ENCODE data around the gene RTKN2. TPM values are rescaled to one million over a fixed set of nuclear protein-coding genes. Genes with fewer than 3 reads are reported as not detected.

Gene RTKN2
- total RNA-seq, 4 donors from 2014 or later: 1.3 to 5.8 (median 1.7) TPM

DNA sequence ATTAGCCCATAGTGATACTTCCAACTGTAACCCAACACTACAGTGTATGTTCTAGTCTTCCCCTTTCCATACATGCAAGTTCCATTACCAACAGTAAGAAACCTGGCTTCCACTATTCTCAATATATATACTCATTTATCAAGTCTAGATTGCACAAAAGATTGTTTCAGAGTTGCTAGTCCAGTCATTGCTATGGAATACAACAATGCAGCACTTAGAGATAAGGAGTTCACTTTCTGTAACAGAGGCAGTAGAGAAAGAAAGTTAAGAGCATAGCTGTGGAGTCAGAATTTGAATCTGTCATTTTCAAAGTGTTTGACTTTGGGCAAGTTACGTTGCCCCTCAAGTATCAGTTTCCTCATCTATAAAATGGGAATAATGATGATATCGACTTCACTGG lies 90.1 kb downstream of the RTKN2 start:
- TF ChIP-seq, protein P1, sequence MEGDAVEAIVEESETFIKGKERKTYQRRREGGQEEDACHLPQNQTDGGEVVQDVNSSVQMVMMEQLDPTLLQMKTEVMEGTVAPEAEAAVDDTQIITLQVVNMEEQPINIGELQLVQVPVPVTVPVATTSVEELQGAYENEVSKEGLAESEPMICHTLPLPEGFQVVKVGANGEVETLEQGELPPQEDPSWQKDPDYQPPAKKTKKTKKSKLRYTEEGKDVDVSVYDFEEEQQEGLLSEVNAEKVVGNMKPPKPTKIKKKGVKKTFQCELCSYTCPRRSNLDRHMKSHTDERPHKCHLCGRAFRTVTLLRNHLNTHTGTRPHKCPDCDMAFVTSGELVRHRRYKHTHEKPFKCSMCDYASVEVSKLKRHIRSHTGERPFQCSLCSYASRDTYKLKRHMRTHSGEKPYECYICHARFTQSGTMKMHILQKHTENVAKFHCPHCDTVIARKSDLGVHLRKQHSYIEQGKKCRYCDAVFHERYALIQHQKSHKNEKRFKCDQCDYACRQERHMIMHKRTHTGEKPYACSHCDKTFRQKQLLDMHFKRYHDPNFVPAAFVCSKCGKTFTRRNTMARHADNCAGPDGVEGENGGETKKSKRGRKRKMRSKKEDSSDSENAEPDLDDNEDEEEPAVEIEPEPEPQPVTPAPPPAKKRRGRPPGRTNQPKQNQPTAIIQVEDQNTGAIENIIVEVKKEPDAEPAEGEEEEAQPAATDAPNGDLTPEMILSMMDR (IDR thresholded peaks at IDR 0.05): no peak
- no peak overlapping the region for H3K27ac ChIP-seq
- H3K4me1 ChIP-seq: no peaks in the 10 kb centered on the region
- DNase-seq: no peak
- no peaks in the 10 kb centered on the region for H3K9me3 ChIP-seq
- no peaks in the 10 kb centered on the region for H3K36me3 ChIP-seq
- H3K4me3 ChIP-seq: no peak overlapping the region
- no peaks in the 10 kb centered on the region for H3K27me3 ChIP-seq

DNA sequence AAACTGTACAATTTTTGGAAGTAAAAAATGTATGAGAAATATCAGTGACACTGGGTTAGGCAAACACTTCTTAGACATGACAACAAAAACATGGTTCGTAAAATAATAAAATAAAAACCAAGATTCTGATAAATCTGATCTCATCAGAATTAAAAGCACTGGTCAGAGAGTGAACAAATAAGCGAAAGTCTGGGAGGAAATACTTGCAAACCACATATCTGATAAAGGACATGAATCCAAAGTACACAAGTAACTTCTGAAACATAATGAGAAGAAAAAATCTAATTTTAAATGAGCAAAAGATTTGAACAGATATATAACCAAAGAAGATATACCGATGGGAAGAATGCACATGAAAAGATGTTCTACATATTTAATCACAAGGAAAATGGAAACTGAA lies 91.5 kb downstream of the RTKN2 start:
- Histone ChIP-seq H3K4me3 (no peak overlapping the region), H3K27ac (no peak overlapping the region), H3K27me3 (no peaks in the 10 kb centered on the region), H3K36me3 (no peaks in the 10 kb centered on the region), H3K4me1 (no peaks in the 10 kb centered on the region), H3K9me3 (no peaks in the 10 kb centered on the region)
- TF ChIP-seq, protein P1 (IDR thresholded peaks at IDR 0.05): no peak
- TF ChIP-seq POLR2A (IDR thresholded peaks at IDR 0.05): no peak
- no peak for DNase-seq

DNA sequence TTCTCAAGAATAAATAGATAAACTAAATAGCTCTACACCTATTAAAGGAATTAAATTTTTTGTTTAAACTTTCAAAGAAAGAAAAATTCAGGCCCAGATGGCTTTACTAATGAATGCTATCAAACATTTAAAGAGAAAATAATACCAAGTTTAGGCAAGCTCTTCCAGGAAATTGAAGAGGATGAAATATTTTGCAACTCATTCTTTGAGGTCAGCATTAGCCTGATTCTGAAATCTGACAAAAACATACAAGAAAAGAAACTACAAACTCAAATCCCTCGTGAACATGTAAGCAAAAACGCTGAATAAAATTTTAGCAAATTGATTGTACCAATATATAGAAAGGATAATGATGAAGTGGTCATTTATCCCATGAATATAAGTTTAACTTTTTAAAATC lies 93.4 kb downstream of the RTKN2 start:
- H3K27me3 ChIP-seq: no peaks in the 10 kb centered on the region

DNA sequence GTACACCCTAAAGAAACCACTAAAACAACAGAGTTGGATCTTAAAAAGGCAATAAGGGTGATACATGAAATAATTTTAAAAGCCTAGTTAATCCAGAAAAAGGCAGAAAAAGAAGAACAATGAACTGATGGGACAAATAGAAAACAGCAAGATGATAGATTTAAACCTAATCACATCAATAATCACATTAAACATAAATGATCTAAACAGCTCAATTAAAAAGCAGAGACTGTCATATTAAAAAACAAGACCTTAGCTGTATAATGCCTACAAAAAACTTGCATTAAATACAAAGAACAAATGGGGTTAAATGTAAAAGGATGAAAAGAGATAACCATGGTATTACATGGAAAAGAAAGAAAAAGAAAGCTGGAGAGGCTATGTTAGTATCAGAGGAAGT lies 96.2 kb downstream of the RTKN2 start:
- H3K36me3 ChIP-seq: no peaks in the 10 kb centered on the region
- no peaks in the 10 kb centered on the region for H3K9me3 ChIP-seq
- no peak for TF ChIP-seq POLR2A (IDR thresholded peaks at IDR 0.05)
- TF ChIP-seq, protein P1 (IDR thresholded peaks at IDR 0.05): no peak
- H3K27me3 ChIP-seq: no peaks in the 10 kb centered on the region
- DNase-seq: no peak
- no peak overlapping the region for H3K27ac ChIP-seq
- no peak overlapping the region for H3K4me3 ChIP-seq
- no peaks in the 10 kb centered on the region for H3K4me1 ChIP-seq

More for the DNA sequence above, 93.4 kb downstream of the RTKN2 start:
- Histone ChIP-seq H3K4me3 (no peak overlapping the region), H3K36me3 (no peaks in the 10 kb centered on the region), H3K4me1 (no peaks in the 10 kb centered on the region), H3K27ac (no peak overlapping the region), H3K9me3 (no peaks in the 10 kb centered on the region)
- no peak for DNase-seq
- TF ChIP-seq, protein P1 (IDR thresholded peaks at IDR 0.05): no peak
- no peak for TF ChIP-seq POLR2A (IDR thresholded peaks at IDR 0.05)

DNA sequence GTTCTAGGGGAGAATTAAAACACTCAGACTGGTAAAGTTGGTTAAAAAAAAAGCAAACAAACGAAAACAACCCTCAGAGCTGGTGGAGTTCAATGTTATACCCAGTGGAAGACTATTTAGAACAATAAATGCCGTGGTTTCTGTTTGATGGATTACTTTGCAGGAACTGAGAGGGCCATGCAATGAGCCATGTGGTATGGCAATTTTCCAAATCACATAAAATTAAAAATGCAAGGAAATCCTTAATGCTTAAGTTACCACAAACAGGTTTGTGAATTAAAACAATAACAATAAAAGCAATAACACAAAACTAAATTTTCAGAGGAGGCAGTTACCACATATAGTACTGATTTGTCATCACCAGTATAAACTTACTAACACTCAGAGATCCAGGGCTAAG lies 96.9 kb downstream of the RTKN2 start:
- DNase-seq: no peak
- TF ChIP-seq POLR2A (IDR thresholded peaks at IDR 0.05): no peak
- TF ChIP-seq, protein P1 (IDR thresholded peaks at IDR 0.05): no peak

DNA sequence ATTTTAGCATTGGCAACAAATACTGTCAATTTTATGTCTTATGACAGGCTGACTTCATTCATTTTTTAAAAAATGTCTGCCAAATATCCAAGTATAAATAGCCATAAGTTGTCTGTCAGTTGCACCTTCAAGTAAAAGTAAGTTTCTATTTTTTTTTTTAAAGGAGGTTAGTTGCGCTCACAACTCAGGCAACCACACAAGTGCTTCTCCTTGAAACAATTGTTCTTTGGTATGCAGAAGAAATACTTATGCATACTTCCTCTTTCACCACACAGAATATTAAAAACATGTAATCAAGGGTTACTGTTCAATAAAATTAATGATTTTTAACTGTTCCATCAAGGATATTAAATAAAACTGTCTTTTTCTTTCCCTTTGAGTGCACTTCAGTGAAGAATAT lies 97.9 kb downstream of the RTKN2 start:
- no peak for DNase-seq
- TF ChIP-seq POLR2A (IDR thresholded peaks at IDR 0.05): no peak
- TF ChIP-seq, protein P1 (IDR thresholded peaks at IDR 0.05): no peak
- Histone ChIP-seq H3K9me3 (no peaks in the 10 kb centered on the region), H3K4me3 (no peak overlapping the region), H3K36me3 (no peaks in the 10 kb centered on the region), H3K27me3 (no peaks in the 10 kb centered on the region), H3K4me1 (no peaks in the 10 kb centered on the region), H3K27ac (no peak overlapping the region)

More for the DNA sequence above, 96.9 kb downstream of the RTKN2 start:
- Histone ChIP-seq H3K4me3 (no peak overlapping the region), H3K9me3 (no peaks in the 10 kb centered on the region), H3K27me3 (no peaks in the 10 kb centered on the region), H3K27ac (no peak overlapping the region), H3K36me3 (no peaks in the 10 kb centered on the region), H3K4me1 (no peaks in the 10 kb centered on the region)

All from Peyer's patch (tissue), 4 donors.